ENCODE measurements around the gene ICA1.
A peak's percentile ranks its signal among the peaks of the same experiment; 100 is the strongest.

ICA1 gene

DNA sequence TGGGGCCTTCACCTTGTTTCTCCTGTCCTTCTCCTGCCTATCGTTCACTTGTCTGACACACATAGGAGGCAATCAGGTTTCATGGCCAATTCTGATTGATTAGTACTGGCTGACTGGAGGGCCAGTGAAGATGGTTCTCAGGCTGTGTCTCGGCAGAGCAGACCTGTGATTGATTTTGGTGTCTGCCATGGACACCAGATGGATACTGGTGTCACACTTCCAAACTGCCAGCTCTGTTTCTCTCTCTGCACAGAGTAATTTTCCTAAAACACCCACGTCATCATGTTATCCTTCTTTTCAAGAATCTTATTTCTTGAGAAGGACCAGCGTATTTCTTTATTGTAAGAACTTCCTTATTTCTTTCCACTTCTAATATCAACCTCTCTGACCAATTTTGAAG lies 117.1 kb downstream of the ICA1 start:
- no peak for DNase-seq (ENCODE audit: low read depth)
- H3K4me3 ChIP-seq (ENCODE audit: low read length), result no peak overlapping the region
- TF ChIP-seq, protein P1, sequence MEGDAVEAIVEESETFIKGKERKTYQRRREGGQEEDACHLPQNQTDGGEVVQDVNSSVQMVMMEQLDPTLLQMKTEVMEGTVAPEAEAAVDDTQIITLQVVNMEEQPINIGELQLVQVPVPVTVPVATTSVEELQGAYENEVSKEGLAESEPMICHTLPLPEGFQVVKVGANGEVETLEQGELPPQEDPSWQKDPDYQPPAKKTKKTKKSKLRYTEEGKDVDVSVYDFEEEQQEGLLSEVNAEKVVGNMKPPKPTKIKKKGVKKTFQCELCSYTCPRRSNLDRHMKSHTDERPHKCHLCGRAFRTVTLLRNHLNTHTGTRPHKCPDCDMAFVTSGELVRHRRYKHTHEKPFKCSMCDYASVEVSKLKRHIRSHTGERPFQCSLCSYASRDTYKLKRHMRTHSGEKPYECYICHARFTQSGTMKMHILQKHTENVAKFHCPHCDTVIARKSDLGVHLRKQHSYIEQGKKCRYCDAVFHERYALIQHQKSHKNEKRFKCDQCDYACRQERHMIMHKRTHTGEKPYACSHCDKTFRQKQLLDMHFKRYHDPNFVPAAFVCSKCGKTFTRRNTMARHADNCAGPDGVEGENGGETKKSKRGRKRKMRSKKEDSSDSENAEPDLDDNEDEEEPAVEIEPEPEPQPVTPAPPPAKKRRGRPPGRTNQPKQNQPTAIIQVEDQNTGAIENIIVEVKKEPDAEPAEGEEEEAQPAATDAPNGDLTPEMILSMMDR (IDR thresholded peaks at IDR 0.05; ENCODE audit: insufficient read depth, low read depth, low read length, missing control alignments), result no peak

DNA sequence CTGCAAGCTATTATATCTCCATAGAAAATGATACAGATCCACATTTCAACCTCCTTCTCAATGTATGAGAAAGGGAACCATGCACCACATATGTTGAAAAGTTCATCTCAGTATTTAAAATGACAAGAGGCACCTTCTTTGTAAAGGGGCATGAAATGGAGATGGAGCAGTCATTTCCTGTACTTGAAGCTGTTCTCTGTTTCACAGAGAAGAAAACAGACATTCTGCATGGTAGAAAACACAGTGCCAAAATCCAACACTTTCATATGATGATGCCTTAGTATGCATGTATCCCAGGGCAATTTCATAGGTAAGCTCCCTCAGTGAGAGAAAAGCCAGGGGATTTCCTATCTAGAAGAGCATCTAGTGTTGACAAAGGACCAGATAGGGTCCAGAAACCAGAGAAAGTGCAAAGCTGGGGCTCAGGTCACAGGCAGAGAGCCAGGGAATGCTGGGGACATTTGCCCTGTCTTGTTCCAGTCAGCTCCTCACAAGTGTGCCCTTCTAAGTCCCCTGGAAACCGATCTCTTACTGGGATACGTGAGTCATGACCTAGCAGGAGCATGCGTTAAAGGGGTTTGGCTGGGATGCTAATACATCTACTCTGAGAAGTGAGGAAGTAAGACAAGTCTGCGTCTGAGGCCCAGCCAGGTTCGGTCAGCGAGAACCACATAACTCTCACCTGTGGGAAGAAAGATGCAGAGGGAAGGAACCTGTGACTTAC lies 118.7 kb downstream of the ICA1 start:
- DNase-seq (ENCODE audit: low read depth), result peak; percentile 14
- H3K4me3 ChIP-seq (ENCODE audit: low read length), result no peak overlapping the region
- TF ChIP-seq, protein P1 (IDR thresholded peaks at IDR 0.05; ENCODE audit: insufficient read depth, low read depth, low read length, missing control alignments), result no peak

DNA sequence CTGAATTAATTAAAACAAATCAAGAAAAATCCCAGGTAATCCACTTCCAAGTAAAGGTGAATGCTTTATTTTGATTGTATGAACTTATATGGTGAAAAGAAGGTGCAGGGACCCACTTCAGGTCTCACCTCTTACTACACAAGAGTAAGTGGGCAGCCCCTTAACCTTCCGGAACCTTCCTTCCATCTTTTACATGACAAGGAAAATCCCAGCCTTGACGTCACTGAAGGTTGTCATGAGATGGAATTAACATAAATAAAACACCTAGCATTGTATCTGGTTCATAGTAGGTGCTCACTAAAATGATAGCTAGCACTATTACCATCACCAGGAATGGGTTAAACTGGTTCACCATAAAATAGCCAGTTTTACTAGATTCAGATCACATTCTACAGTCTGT lies 119.5 kb downstream of the ICA1 start:
- no peak for DNase-seq (ENCODE audit: low read depth)
- no peak overlapping the region for H3K4me3 ChIP-seq (ENCODE audit: low read length)
- TF ChIP-seq, protein P1 (IDR thresholded peaks at IDR 0.05; ENCODE audit: insufficient read depth, low read depth, low read length, missing control alignments), result no peak

DNA sequence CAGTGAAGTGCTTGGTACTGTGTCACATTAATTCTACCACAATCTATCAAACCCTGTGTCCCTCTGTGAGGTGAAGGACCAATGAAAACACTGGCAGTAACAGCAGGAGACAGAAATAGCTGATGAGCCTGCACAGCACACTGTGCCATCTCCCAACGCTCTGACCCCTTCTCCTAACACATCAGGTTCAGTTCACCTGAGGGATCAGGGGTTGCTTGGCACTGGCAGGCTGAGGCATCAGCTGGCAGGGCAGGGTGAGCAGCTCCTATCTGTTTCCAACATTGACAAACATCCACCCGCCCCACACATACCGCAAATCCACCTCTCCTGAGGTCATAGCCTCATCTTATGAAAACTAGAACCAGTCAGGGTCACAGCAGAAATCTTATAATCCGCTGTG lies 120.9 kb downstream of the ICA1 start:
- no peak for DNase-seq (ENCODE audit: low read depth)
- TF ChIP-seq, protein P1 (IDR thresholded peaks at IDR 0.05; ENCODE audit: insufficient read depth, low read depth, low read length, missing control alignments), result no peak
- no peak overlapping the region for H3K4me3 ChIP-seq (ENCODE audit: low read length)

DNA sequence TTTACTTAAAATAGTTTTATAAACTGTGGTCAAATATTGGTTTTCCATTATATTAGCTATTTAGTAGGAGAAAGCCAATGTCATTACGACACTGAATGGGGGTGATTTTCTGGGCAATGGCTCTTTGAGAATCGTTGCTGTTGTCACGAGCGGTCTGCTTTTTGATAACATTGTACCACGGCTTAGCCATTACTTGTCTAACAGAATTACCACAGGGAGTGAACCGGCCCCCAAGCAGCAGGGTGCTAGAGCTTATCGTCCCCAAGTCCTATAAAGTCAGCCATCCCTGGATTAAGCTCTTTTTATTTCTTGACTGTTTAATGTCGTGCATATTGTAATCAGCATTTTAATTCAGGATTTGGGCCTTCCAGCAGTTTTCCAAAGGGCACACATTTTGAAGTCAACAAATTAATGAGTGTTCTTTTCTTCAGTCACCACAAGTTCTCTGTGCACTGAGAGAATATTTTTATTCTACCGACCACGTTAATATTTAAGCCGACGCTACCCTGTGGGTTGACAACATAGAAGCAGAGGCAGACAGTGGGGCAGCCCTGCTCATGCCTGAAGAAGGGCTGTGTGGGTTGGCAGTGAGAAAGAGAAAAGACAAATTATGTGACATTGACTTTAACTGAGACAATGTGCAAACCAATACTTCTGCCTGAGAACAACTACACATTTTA lies 125.8 kb downstream of the ICA1 start:
- no peak overlapping the region for H3K4me3 ChIP-seq (ENCODE audit: low read length)
- no peak for DNase-seq (ENCODE audit: low read depth)
- TF ChIP-seq, protein P1 (IDR thresholded peaks at IDR 0.05; ENCODE audit: insufficient read depth, low read depth, low read length, missing control alignments), result no peak

DNA sequence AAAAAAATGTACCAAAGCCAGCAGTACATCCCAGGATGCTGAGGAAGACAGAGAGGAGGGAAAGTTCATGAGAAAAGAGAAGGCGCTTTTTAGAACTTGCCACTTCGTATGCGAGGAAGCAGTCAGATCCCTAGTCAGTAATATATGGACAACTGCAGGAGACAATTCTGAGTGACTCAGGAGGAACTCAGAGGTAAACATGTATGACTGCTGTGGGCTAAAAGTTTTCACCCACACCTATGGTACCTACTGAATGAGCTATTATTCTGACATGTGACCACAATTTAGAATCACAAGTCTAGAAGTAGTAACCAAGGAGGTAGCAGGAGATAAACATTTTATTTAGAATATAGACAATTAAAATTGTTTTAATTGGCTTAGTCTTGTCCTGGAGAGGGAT lies 126.5 kb downstream of the ICA1 start:
- DNase-seq (ENCODE audit: low read depth), result no peak

More for the DNA sequence above, 126.5 kb downstream of the ICA1 start:
- TF ChIP-seq, protein P1 (IDR thresholded peaks at IDR 0.05; ENCODE audit: insufficient read depth, low read depth, low read length, missing control alignments), result no peak
- no peak overlapping the region for H3K4me3 ChIP-seq (ENCODE audit: low read length)

All from epithelial cell of esophagus (primary cell).